ENCODE results near the gene SNX8.

SNX8 gene

GRCh38 chr7:2204446-2204845 is 109.8 kb downstream of the SNX8 start:
- in situ Hi-C loops (cut with HindIII; ENCODE audit: low sequenced_read_pairs) = no loop called here
- TF ChIP-seq CTCF (IDR thresholded peaks at IDR 0.05; ENCODE audit: low read depth, low read length) = no peak
- no peak overlapping the region for H3K4me3 ChIP-seq (ENCODE audit: low read depth, low read length)
- no peak for DNase-seq (ENCODE audit: low read depth, low spot score)

DNA sequence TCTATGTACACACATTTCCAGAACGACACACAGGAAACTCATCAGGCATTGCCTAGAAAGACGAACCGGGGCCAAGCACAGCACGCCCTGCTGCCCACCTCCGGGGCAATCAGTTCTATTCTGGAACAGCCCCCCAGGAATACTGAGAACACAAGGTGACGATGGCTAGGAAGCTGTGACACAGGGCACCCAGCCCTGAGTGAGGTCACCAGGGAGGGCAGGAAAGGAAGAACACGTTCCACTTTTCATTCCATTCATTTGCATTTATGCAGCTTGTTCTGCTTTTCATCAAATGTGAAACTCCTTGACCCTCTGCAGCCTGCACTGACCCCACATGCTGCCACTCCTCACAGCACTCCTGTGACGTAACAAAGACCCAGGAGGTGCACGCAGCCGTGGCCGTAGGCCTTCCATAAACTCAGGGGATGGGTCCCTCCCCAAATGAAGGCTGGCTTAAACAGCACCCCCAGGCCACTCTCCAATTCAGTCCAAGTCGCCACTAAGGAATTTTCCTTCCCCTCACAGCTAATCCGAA is 110.4 kb downstream of the SNX8 start:
- no peak for TF ChIP-seq CTCF (IDR thresholded peaks at IDR 0.05; ENCODE audit: low read depth, low read length)
- in situ Hi-C loops (cut with HindIII; ENCODE audit: low sequenced_read_pairs) = no loop called here
- no peak for DNase-seq (ENCODE audit: low read depth, low spot score)
- H3K4me3 ChIP-seq (ENCODE audit: low read depth, low read length) = no peak overlapping the region

GRCh38 chr7:2202901-2203765 is 111.1 kb downstream of the SNX8 start:
- no peak overlapping the region for H3K4me3 ChIP-seq (ENCODE audit: low read depth, low read length)
- DNase-seq (ENCODE audit: low read depth, low spot score) = no peak
- no peak for TF ChIP-seq CTCF (IDR thresholded peaks at IDR 0.05; ENCODE audit: low read depth, low read length)
- in situ Hi-C loops (cut with HindIII; ENCODE audit: low sequenced_read_pairs) = no loop called here

DNA sequence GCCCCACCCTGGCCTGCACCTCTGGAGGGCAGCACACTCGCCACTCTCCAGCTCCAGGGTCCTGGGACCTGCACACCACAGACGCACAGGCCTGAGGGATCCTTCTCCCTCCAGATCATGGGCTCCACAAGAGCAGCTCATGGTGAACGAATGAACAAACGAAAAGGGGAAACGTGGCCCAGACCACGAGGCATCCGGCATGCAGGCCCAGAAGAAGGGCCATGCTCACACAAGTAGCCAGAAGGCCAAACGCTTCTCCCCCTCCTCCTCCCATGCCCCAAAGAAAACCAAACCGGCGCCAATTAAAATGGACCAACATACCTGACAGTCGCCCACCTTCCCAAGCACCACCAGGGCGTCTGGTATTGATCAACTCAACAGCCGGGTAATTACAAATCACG is 111.9 kb downstream of the SNX8 start:
- in situ Hi-C loops (cut with HindIII; ENCODE audit: low sequenced_read_pairs) = no loop called here
- no peak for DNase-seq (ENCODE audit: low read depth, low spot score)
- no peak overlapping the region for H3K4me3 ChIP-seq (ENCODE audit: low read depth, low read length)
- TF ChIP-seq CTCF (IDR thresholded peaks at IDR 0.05; ENCODE audit: low read depth, low read length) = no peak

All from astrocyte of the spinal cord (primary cell).